LNCaP clone FGC (cell line): ENCODE measurements around the gene RBMY1B.
"Not testable (repeated sequence)": the region's sequence is repeated elsewhere in the genome, so short reads cannot be mapped to it uniquely, and the experiment has no call there.

Source experiments
- DNase-seq: peaks from one replicate; pipeline ENCODE4 v3.0.0-alpha.2; 2011; ENCODE audit warnings: low read depth
- H3K4me3 ChIP-seq: 2 replicates; pipeline ENCODE4 v1.5.1; 2011; ENCODE audit warnings: mild to moderate bottlenecking, low read depth, low read length, control low read depth
- TF ChIP-seq, protein P1 (sequence below): IDR thresholded peaks from 2 replicates; pipeline ENCODE4 v1.5.1; 2012; ENCODE audit warnings: mild to moderate bottlenecking; ENCODE audit not compliant: control insufficient read depth, insufficient read depth; ENCODE audit errors: extremely low read depth

The RBMY1B gene

DNA sequence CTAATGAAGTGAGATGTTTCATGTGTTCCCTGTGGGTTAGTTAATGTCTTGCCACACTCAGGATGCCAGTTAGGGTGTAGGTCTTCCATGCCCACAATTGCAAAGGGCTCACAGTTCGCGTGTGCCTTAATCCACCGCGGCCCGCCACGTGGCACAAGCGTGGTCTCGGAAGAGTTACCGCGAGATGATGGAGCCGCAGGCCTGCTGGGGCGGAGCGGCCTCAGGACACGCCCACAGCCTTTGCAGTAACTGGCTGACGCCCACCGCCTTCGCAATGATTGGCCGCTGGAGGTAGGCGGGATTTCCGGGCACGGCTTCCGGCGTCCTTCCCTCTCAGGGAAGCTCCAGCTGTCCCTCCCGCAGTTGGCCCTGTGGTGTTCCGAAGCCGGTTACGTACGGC lies at the start of gene RBMY1B:
TSS of gene RBMY1B (plus strand) at position 301 of the 400 bp plus-strand sequence. CDS start 2,013 bp downstream, outside the sequence.
- not testable (repeated sequence) for DNase-seq, H3K4me3 ChIP-seq

DNA sequence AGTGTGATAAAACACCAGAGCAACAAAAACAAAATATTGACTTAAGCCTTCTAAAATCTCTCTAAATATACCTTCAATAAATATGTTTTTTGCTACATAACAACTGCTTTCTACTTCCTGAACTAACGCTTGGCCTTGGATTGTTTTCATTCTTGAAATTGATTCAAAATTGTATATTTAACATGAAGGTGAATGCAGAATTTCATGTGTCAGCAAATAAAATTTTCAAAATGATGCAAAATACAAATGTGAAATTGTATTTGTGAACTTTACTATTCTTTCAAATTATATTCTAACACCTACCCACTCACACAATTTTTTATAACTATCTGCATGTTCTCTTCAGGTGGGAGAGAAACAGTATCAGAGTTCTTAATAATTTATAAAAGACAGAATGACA lies 48.2 kb upstream of the RBMY1B start:
- DNase-seq, H3K4me3 ChIP-seq: not testable (repeated sequence)

DNA sequence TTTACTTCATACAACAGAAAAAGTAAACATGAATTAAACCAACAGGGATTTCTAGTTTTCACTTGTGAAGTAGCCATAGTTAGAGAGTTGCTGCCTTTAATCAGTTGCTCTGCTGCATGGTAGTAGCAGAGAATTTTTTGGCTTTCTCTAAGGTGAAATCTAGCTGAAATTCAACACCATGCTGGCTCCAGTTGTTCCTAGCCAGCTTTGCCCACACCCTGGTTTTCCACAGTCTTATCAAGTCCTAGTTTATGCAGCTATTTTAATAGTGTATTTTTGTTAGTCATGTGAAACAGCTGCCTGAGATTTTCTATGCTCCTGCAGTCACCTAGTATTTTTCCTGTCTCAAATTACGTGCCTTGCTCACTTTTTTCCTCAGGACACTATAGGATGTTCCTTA lies 28.2 kb upstream of the RBMY1B start:
- no peak overlapping the region for H3K4me3 ChIP-seq
- TF ChIP-seq, protein P1, sequence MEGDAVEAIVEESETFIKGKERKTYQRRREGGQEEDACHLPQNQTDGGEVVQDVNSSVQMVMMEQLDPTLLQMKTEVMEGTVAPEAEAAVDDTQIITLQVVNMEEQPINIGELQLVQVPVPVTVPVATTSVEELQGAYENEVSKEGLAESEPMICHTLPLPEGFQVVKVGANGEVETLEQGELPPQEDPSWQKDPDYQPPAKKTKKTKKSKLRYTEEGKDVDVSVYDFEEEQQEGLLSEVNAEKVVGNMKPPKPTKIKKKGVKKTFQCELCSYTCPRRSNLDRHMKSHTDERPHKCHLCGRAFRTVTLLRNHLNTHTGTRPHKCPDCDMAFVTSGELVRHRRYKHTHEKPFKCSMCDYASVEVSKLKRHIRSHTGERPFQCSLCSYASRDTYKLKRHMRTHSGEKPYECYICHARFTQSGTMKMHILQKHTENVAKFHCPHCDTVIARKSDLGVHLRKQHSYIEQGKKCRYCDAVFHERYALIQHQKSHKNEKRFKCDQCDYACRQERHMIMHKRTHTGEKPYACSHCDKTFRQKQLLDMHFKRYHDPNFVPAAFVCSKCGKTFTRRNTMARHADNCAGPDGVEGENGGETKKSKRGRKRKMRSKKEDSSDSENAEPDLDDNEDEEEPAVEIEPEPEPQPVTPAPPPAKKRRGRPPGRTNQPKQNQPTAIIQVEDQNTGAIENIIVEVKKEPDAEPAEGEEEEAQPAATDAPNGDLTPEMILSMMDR = no peak
- DNase-seq = no peak

DNA sequence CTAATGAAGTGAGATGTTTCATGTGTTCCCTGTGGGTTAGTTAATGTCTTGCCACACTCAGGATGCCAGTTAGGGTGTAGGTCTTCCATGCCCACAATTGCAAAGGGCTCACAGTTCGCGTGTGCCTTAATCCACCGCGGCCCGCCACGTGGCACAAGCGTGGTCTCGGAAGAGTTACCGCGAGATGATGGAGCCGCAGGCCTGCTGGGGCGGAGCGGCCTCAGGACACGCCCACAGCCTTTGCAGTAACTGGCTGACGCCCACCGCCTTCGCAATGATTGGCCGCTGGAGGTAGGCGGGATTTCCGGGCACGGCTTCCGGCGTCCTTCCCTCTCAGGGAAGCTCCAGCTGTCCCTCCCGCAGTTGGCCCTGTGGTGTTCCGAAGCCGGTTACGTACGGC lies 23.4 kb downstream of the RBMY1B start, which contains the start of gene RBMY1A1:
TSS of gene RBMY1A1 (plus strand) at position 301 of the 400 bp plus-strand sequence. CDS start 2,013 bp downstream, outside the sequence.
- DNase-seq = not testable (repeated sequence)

DNA sequence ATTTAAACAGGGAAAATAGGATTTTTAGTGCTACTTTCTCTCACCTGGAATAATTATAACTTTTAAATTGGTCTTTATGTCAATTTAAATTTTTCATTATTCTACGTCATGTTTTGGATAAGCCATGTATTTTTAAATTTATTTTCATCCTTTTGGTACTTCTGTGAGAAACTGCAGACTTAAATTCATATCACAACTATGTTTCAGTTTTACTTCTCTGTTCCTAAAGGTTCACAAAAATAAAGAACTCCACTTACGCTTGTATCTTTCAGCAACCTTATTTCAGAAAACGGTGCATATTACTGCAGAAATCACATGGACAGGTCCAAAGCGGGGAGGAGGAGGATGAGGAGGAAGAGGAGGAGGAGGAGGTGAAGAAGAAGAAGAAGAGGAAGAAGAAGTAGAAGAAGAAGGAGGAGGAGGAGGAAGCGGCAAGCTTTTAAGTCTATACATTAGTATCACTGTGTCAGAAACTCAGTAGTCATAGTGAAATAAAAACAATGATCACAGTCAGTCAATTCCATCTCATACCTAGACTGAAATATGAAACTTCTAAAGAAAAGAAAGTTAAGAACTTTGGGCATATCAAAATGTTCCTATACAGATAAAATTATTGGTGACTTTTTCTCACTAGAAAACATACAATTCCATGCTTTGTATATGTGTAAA lies 48.3 kb downstream of the RBMY1B start:
- not testable (repeated sequence) for H3K4me3 ChIP-seq, DNase-seq

More for the DNA sequence above, 23.4 kb downstream of the RBMY1B start, which contains the start of gene RBMY1A1:
- not testable (repeated sequence) for H3K4me3 ChIP-seq
